ENCODE results near the gene NAXD.

Gene NAXD

GRCh38 chr13:110663491-110663890 lies 48.1 kb downstream of the NAXD start:
- TF ChIP-seq ZNF565 (CRISPR knock-in tag; conservative IDR thresholded peaks at IDR 0.05; ENCODE audit: low read depth) (no peak), SNAI2 (CRISPR knock-in tag; IDR thresholded peaks at IDR 0.05) (no peak), TCF4 (CRISPR knock-in tag; IDR thresholded peaks at IDR 0.05; ENCODE audit: borderline replicate concordance) (no peak), OSR1 (CRISPR knock-in tag; IDR thresholded peaks at IDR 0.05) (no peak), RARB (CRISPR knock-in tag; IDR thresholded peaks at IDR 0.05) (no peak)
- no peak for ATAC-seq

GRCh38 chr13:110664041-110664440 lies 48.7 kb downstream of the NAXD start:
- ATAC-seq: no peak
- TF ChIP-seq ZC3H10 (CRISPR knock-in tag; IDR thresholded peaks at IDR 0.05): no peak
- TF ChIP-seq ZNF70 (CRISPR knock-in tag; IDR thresholded peaks at IDR 0.05): no peak
- no peak for TF ChIP-seq ESRRG (CRISPR knock-in tag; IDR thresholded peaks at IDR 0.05)
- TF ChIP-seq ISL1 (CRISPR knock-in tag; IDR thresholded peaks at IDR 0.05): no peak

- no peak for ATAC-seq
- TF ChIP-seq POU6F1 (CRISPR knock-in tag; IDR thresholded peaks at IDR 0.05; ENCODE audit: borderline replicate concordance, low read depth) (no peak), TOX (CRISPR knock-in tag; IDR thresholded peaks at IDR 0.05; ENCODE audit: borderline replicate concordance) (no peak), ZNF70 (CRISPR knock-in tag; IDR thresholded peaks at IDR 0.05) (no peak)
These were observed 49.3 kb downstream of the NAXD start for GRCh38 chr13:110664673-110665072.

- TF ChIP-seq PPARA (CRISPR knock-in tag; IDR thresholded peaks at IDR 0.05; ENCODE audit: borderline replicate concordance) (no peak), TSHZ2 (CRISPR knock-in tag; IDR thresholded peaks at IDR 0.05) (no peak), ESRRG (CRISPR knock-in tag; IDR thresholded peaks at IDR 0.05) (no peak), ZFP3 (CRISPR knock-in tag; IDR thresholded peaks at IDR 0.05) (no peak), ISL1 (CRISPR knock-in tag; IDR thresholded peaks at IDR 0.05) (no peak), ZC3H10 (CRISPR knock-in tag; IDR thresholded peaks at IDR 0.05) (no peak), ZNF8 (CRISPR knock-in tag; IDR thresholded peaks at IDR 0.05) (no peak), ZFP30 (CRISPR knock-in tag; IDR thresholded peaks at IDR 0.05) (no peak)
- ATAC-seq: no peak
These were observed 50.3 kb downstream of the NAXD start for GRCh38 chr13:110665491-110666254.

GRCh38 chr13:110666255-110666533 lies 50.8 kb downstream of the NAXD start:
- no peak for TF ChIP-seq GLIS3 (CRISPR knock-in tag; IDR thresholded peaks at IDR 0.05)
- no peak for TF ChIP-seq CSDC2 (CRISPR knock-in tag; IDR thresholded peaks at IDR 0.05)
- no peak for TF ChIP-seq TOX (CRISPR knock-in tag; IDR thresholded peaks at IDR 0.05; ENCODE audit: borderline replicate concordance)
- no peak for TF ChIP-seq POU6F1 (CRISPR knock-in tag; IDR thresholded peaks at IDR 0.05; ENCODE audit: borderline replicate concordance, low read depth)
- TF ChIP-seq BACH2 (CRISPR knock-in tag; IDR thresholded peaks at IDR 0.05; ENCODE audit: borderline replicate concordance): no peak
- no peak for TF ChIP-seq ZNF8 (CRISPR knock-in tag; IDR thresholded peaks at IDR 0.05)
- TF ChIP-seq ZFP30 (CRISPR knock-in tag; IDR thresholded peaks at IDR 0.05): no peak
- TF ChIP-seq CSRNP3 (CRISPR knock-in tag; IDR thresholded peaks at IDR 0.05): no peak
- TF ChIP-seq OSR1 (CRISPR knock-in tag; IDR thresholded peaks at IDR 0.05): no peak
- no peak for TF ChIP-seq ZC3H10 (CRISPR knock-in tag; IDR thresholded peaks at IDR 0.05)
- TF ChIP-seq ESRRG (CRISPR knock-in tag; IDR thresholded peaks at IDR 0.05): no peak
- no peak for TF ChIP-seq PATZ1 (CRISPR knock-in tag; IDR thresholded peaks at IDR 0.05; ENCODE audit: borderline replicate concordance)
- TF ChIP-seq ZNF565 (CRISPR knock-in tag; conservative IDR thresholded peaks at IDR 0.05; ENCODE audit: low read depth): no peak
- ATAC-seq: no peak

Data from SK-N-SH treated with all-trans-retinoic acid at 6 μM for 48 hours (cell line).